Measurements from ENCODE around the gene KEL.

- TF ChIP-seq, protein P1, sequence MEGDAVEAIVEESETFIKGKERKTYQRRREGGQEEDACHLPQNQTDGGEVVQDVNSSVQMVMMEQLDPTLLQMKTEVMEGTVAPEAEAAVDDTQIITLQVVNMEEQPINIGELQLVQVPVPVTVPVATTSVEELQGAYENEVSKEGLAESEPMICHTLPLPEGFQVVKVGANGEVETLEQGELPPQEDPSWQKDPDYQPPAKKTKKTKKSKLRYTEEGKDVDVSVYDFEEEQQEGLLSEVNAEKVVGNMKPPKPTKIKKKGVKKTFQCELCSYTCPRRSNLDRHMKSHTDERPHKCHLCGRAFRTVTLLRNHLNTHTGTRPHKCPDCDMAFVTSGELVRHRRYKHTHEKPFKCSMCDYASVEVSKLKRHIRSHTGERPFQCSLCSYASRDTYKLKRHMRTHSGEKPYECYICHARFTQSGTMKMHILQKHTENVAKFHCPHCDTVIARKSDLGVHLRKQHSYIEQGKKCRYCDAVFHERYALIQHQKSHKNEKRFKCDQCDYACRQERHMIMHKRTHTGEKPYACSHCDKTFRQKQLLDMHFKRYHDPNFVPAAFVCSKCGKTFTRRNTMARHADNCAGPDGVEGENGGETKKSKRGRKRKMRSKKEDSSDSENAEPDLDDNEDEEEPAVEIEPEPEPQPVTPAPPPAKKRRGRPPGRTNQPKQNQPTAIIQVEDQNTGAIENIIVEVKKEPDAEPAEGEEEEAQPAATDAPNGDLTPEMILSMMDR (IDR thresholded peaks at IDR 0.05; ENCODE audit: poor library complexity): peak; percentile 29
- no peak for TF ChIP-seq EZH2 (IDR thresholded peaks at IDR 0.05; ENCODE audit: borderline replicate concordance)
Measured at GRCh38 chr7:142939226-142939910, 22.8 kb downstream of the KEL start, which contains the start of gene LLCFC1.
